HepG2 (cell line): ENCODE results near the gene SOSTDC1. TPM values are rescaled to one million over a fixed set of nuclear protein-coding genes. Genes with fewer than 3 reads are reported as not detected.

ENCODE experiments used
- ATAC-seq: fragments of 200-7000 bp; cut with Tn5 transposase; 3 replicates; pipeline ENCODE4 v1.9.1; 2020; ENCODE audit warnings: mild to moderate bottlenecking, moderate library complexity
- BruUV-seq: library from RNA; stranded (reverse); fragments of 400-500 nt; replicated peaks from 2 replicates; lab custom pipeline; 2021; lab: Mats Ljungman, UMichigan
- CTCF ChIA-PET: fragments of 300-600 bp; formaldehyde crosslinking; extraction: SDS; loops from one replicate; lab custom pipeline; 2021; ENCODE audit warnings: low total read pairs, inconsistent platforms, low intra/inter-chr PET ratio; lab: Yijun Ruan, JAX
- POLR2A ChIA-PET: fragments of 350-600 bp; sonication (Branson Sonifier 250); formaldehyde crosslinking; loops from one replicate; lab custom pipeline; 2020; ENCODE audit warnings: antibody characterized with exemption, inconsistent platforms; lab: Yijun Ruan, JAX
- DNase-seq: peaks from one replicate; pipeline ENCODE4 v3.0.0-alpha.2; 2015; ENCODE audit warnings: low spot score
- FAIRE-seq: peaks from 3 replicates; lab custom pipeline; 2011; peaks lifted over from hg19 to GRCh38; lab: Jason Lieb, UNC
- H2AFZ ChIP-seq: one replicate; pipeline ENCODE4 v1.6.1; 2011; ENCODE audit warnings: low read length, inconsistent platforms
- H3K27ac ChIP-seq: fragments of 300-600 bp; 3 replicates; pipeline ENCODE4 v1.8.0; 2011; ENCODE audit warnings: mixed run types, mild to moderate bottlenecking, mixed read lengths, low read length, inconsistent platforms; ENCODE audit not compliant: insufficient read depth; ENCODE audit errors: extremely low read length
- H3K27me3 ChIP-seq, 2 experiments: fragments of 200-600 bp in 1 of 2; 2 replicates in 1 of 2; 3 replicates in 1 of 2; pipeline versions ENCODE4 v1.6.0 to v1.8.0; 2011; ENCODE audit warnings: low read length in 2 of 2, mild to moderate bottlenecking in 2 of 2, moderate library complexity in 2 of 2, inconsistent platforms in 1 of 2; ENCODE audit not compliant: insufficient read depth in 2 of 2, control insufficient read depth in 1 of 2
- H3K36me3 ChIP-seq, 2 experiments: fragments of 200-600 bp in 1 of 2; replicated peaks in 1 of 2; 2 replicates in 1 of 2; 3 replicates in 1 of 2; pipeline versions ENCODE4 v1.5.1 to v1.8.0; 2011; ENCODE audit warnings: low read length in 2 of 2, inconsistent platforms in 1 of 2; ENCODE audit not compliant: insufficient read depth in 2 of 2, control insufficient read depth in 1 of 2
- H3K4me1 ChIP-seq: 2 replicates; pipeline ENCODE4 v1.5.1; 2012; ENCODE audit warnings: low read length, inconsistent platforms; ENCODE audit not compliant: insufficient read depth
- H3K4me2 ChIP-seq: 2 replicates; pipeline ENCODE4 v1.6.0; 2011; ENCODE audit warnings: low read depth, low read length, inconsistent platforms
- H3K4me3 ChIP-seq, 3 experiments: fragments of 200-600 bp in 1 of 3; sonication (generic), shearing (Covaris generic) in 1 of 3; replicated peaks in 1 of 3; 2 replicates each; pipeline ENCODE4 v1.5.1; 2011 to 2016; ENCODE audit warnings: low read length in 3 of 3, inconsistent platforms in 2 of 3, low read depth in 2 of 3, mild to moderate bottlenecking in 2 of 3, control low read depth in 1 of 3, mixed read lengths in 1 of 3; ENCODE audit not compliant: insufficient read depth in 1 of 3
- H3K79me2 ChIP-seq: one replicate; pipeline ENCODE4 v1.6.1; 2011; ENCODE audit warnings: low read length, inconsistent platforms; ENCODE audit not compliant: insufficient read depth
- H3K9ac ChIP-seq: 2 replicates; pipeline ENCODE4 v1.6.0; 2011; ENCODE audit warnings: mild to moderate bottlenecking, low read depth, low read length, inconsistent platforms; ENCODE audit not compliant: insufficient read depth
- H3K9me3 ChIP-seq: 2 replicates; pipeline ENCODE4 v1.5.1; 2012; ENCODE audit warnings: mild to moderate bottlenecking, low read length
- H4K20me1 ChIP-seq: 2 replicates; pipeline ENCODE4 v1.6.0; 2011; ENCODE audit warnings: inconsistent platforms, mild to moderate bottlenecking, low read length, moderate library complexity; ENCODE audit not compliant: insufficient read depth
- AHDC1 ChIP-seq: sonication (generic); formaldehyde crosslinking; IDR thresholded peaks from 2 replicates; pipeline ENCODE4 v1.5.1; 2020; ENCODE audit warnings: mild to moderate bottlenecking, missing genetic modification reagents, borderline replicate concordance
- CEBPG ChIP-seq: IDR thresholded peaks from 2 replicates; pipeline ENCODE4 v1.6.1; 2016
- RELA ChIP-seq: sonication (generic); formaldehyde crosslinking; IDR thresholded peaks from 2 replicates; pipeline ENCODE4 v1.4.0; 2020; ENCODE audit warnings: missing genetic modification reagents
- RNF2 ChIP-seq: fragments of 450-650 bp; conservative IDR thresholded peaks from 2 replicates; pipeline ENCODE4 v1.6.1; 2016; ENCODE audit warnings: low read depth
- SIX1 ChIP-seq: sonication (generic); formaldehyde crosslinking; IDR thresholded peaks from 2 replicates; pipeline ENCODE4 v1.4.0; 2020; ENCODE audit warnings: missing genetic modification reagents, borderline replicate concordance
- SRSF9 ChIP-seq: fragments of 200-400 bp; formaldehyde crosslinking; IDR thresholded peaks from 2 replicates; pipeline ENCODE4 v1.6.1; 2018; ENCODE audit warnings: borderline replicate concordance, mild to moderate bottlenecking, low read depth, low read length; ENCODE audit not compliant: insufficient read depth, poor library complexity, severe bottlenecking
- ZNF232 ChIP-seq: sonication (generic); formaldehyde crosslinking; IDR thresholded peaks from 2 replicates; pipeline ENCODE4 v1.4.0; 2020; ENCODE audit warnings: missing genetic modification reagents, borderline replicate concordance
- ZNF234 ChIP-seq: sonication (generic); formaldehyde crosslinking; conservative IDR thresholded peaks from 2 replicates; pipeline ENCODE4 v1.5.1; 2020; ENCODE audit warnings: mild to moderate bottlenecking, missing genetic modification reagents
- ZNF280B ChIP-seq: sonication (generic); formaldehyde crosslinking; IDR thresholded peaks from 2 replicates; pipeline ENCODE4 v1.5.0; 2020; ENCODE audit warnings: missing genetic modification reagents, mild to moderate bottlenecking, borderline replicate concordance
- ZNF740 ChIP-seq: sonication (generic); formaldehyde crosslinking; IDR thresholded peaks from 2 replicates; pipeline ENCODE4 v1.4.0; 2020; ENCODE audit warnings: missing genetic modification reagents
- ZNF770 ChIP-seq: sonication (generic); formaldehyde crosslinking; IDR thresholded peaks from 2 replicates; pipeline ENCODE4 v1.5.0; 2020; ENCODE audit warnings: mild to moderate bottlenecking, missing genetic modification reagents
- WGBS: methylation state at CpG from one replicate; pipeline ENCODE4 v1.1.6; 2017; ENCODE audit warnings: low lambda C conversion rate; 5-methylcytosine and 5-hydroxymethylcytosine counted together
- in situ Hi-C: cut with HindIII; loops from 2 replicates; pipeline ENCODE4 v1.10.0; 2017; ENCODE audit warnings: low pct_unique_long_range_greater_than_20kb; ENCODE audit not compliant: extremely low pct_ligation_motif_present
- intact Hi-C: fragments of 100-400 bp; cut with micrococcal nuclease; formaldehyde crosslinking; loops from one replicate; pipeline ENCODE4 v1.10.0; 2022; ENCODE audit not compliant: unreplicated experiment
- polyA plus RNA-seq, 8 experiments: library from polyadenylated mRNA; depleted of rRNA in 3 of 8; stranded (reverse) in 7 of 8; unstranded in 1 of 8; fragments of >200 nt; fragmentation: Illumina TruSeq in 4 of 8; extraction: Trizol in 4 of 8; gene quantifications; 2 replicates each; pipeline versions ENCODE4 v1.2.1 to v1.2.3, GENCODE V29; 2011 to 2016; ENCODE audit warnings: low read depth in 4 of 8, missing spikeins in 1 of 8, mixed read lengths in 1 of 8; ENCODE audit not compliant: insufficient read depth in 1 of 8
- total RNA-seq, 5 experiments: library from RNA; depleted of rRNA; stranded (reverse); fragments of >200 nt; fragmentation: Illumina TruSeq; extraction: Trizol; gene quantifications; 2 replicates each; pipeline ENCODE4 v1.2.3, GENCODE V29; 2016; ENCODE audit warnings: low read depth in 1 of 5

Gene SOSTDC1
- total and polyA plus RNA-seq, 2 of the 13 experiments (the other 11 are each of a cell fraction or from before 2014, with no cell fraction given): not detected

GRCh38 chr7:16422917-16423316 lies 42.6 kb downstream of the SOSTDC1 start (continued):
- TF ChIP-seq ZNF770 (CRISPR knock-in tag) (no peak), AHDC1 (CRISPR knock-in tag) (no peak)

- in situ Hi-C loops (no loop called here), intact Hi-C loops (loop anchor here (5.0 kb wide), 1 partner anchor 70 kb away; no protein-coding TSS in a partner anchor)
- DNase-seq: no peak
- no peaks in the 10 kb centered on the region for H3K36me3 ChIP-seq
- H3K9me3 ChIP-seq: no peaks in the 10 kb centered on the region
- H3K4me3 ChIP-seq: peak overlapping the region; percentile 56 to 77 (median 69); a peak in 5 of 6 replicates
- no peak for ATAC-seq
- H3K27me3 ChIP-seq: no peaks in the 10 kb centered on the region
- H3K4me1 ChIP-seq: peaks cover 24% of the 10 kb centered on the region
- POLR2A ChIA-PET: interaction anchor here (2.4 kb wide), 1 partner anchor 143 kb away, joined by 6 read pairs; no protein-coding TSS in a partner anchor
- peak overlapping the region; percentile 99 for H3K4me2 ChIP-seq
- WGBS: 0% methylated on average over 1 of the region's 1 CpG
- H3K79me2 ChIP-seq: no peaks in the 10 kb centered on the region
- H3K9ac ChIP-seq: peak overlapping the region; percentile 75; the same call in 1 of the 2 replicates
- peak overlapping the region; percentile 75 for H3K27ac ChIP-seq
- CTCF ChIA-PET: no interaction called here
- H2AFZ ChIP-seq: peak overlapping the region; percentile 66
- no peak for FAIRE-seq
- H4K20me1 ChIP-seq: no peaks in the 10 kb centered on the region
- no TSS peak for BruUV-seq
- TF ChIP-seq ZNF280B (CRISPR knock-in tag): no peak
- no peak for TF ChIP-seq RELA (CRISPR knock-in tag)
- no peak for TF ChIP-seq SIX1 (CRISPR knock-in tag)
- no peak for TF ChIP-seq SRSF9
- no peak for TF ChIP-seq ZNF232 (CRISPR knock-in tag)
- TF ChIP-seq ZNF740 (CRISPR knock-in tag): no peak
- TF ChIP-seq CEBPG: peak; percentile 40; the same call in 1 of the 2 replicates
- TF ChIP-seq ZNF234 (CRISPR knock-in tag): no peak
- TF ChIP-seq RNF2: no peak
Observed at GRCh38 chr7:16422103-16422435, 43.5 kb downstream of the SOSTDC1 start.
